GM12875 (cell line): ENCODE data around the gene STAMBPL1.

Experiments used
- H3K4me3 ChIP-seq: one replicate; pipeline ENCODE4 v1.5.1; 2011; ENCODE audit warnings: low read depth, low read length, control low read depth
- CTCF ChIP-seq: IDR thresholded peaks from 2 replicates; pipeline ENCODE4 v1.5.1; 2011; ENCODE audit warnings: low read depth, mild to moderate bottlenecking, control low read depth, inconsistent platforms, low read length, moderate library complexity, borderline replicate concordance; ENCODE audit not compliant: insufficient read depth

Gene STAMBPL1

GRCh38 chr10:88873757-88874156, 6.3 kb upstream of the STAMBPL1 start:
- TF ChIP-seq CTCF, result no peak
- H3K4me3 ChIP-seq, result no peak overlapping the region

DNA sequence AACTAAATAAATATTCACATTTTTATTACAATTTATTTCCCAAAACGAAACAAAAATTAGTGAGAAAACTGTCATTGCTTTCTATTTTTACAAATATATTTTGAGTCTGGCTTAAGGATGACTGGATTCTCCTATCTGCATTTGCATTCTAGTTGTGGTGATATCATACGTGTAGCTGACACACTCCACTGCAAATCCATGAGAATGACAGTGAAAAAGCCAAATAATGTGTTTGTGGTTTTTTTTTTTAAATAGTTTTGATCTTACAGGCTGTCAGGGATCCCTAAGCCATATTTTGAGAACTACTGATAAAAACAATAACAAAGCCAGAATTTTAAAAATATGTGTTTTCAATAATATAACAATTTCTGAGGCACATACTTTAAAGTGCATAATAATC, 5.8 kb upstream of the STAMBPL1 start:
- H3K4me3 ChIP-seq, result no peak overlapping the region

DNA sequence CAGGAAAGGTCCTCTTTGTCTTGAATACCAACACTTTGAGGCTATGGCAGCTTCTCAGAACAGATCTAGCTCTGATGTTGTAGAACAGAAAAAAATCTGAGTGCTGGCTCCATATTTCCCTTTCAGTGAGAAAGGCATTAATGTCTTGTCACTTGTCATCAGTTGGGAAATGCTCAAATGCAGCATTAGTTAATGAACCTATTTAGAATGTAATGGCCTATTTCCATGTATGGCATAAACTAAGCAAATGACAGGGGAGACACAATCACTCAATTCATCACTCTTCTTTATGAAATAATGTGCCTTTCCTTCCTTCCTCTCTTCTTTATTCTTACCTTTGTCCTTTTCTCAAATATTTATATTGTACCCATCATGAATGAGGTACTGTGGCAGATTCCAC, 5.0 kb upstream of the STAMBPL1 start:
- H3K4me3 ChIP-seq, result no peak overlapping the region
- no peak for TF ChIP-seq CTCF

More for the DNA sequence above, 5.8 kb upstream of the STAMBPL1 start:
- TF ChIP-seq CTCF, result no peak

DNA sequence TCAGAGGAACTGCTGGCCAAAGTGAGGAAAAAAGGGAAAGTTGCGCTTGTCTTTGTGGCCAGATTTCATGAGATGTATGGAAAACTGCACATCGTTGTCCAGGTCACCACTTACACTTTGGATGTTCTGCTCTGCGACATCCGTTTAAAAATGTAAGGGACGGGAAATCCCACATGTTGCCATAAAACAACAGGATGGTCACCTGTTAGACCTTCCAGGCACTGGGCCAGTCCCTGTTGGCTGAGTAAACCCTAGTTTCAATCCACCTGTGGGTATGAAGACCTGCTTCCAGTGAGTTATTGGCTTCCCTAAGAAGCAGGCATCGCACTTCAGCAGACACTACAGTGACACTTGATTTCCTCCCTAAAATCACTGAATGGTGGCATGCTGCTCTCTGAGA, 2.7 kb upstream of the STAMBPL1 start:
- TF ChIP-seq CTCF, result no peak
- H3K4me3 ChIP-seq, result no peak overlapping the region

GRCh38 chr10:88880282-88881076, 434 bp downstream of the STAMBPL1 start:
- TF ChIP-seq CTCF, result peak; percentile 5; the same call in 1 of the 2 replicates
- H3K4me3 ChIP-seq, result peak overlapping the region; percentile 87

GRCh38 chr10:88881320-88881719, 1.3 kb downstream of the STAMBPL1 start:
- TF ChIP-seq CTCF, result no peak
- H3K4me3 ChIP-seq, result peak overlapping the region; percentile 87
